Measurements from ENCODE around the gene ARHGAP25. TPM values are rescaled to one million over a fixed set of nuclear protein-coding genes. Genes with fewer than 3 reads are reported as not detected.

ARHGAP25 gene
- total RNA-seq, 2 experiments from 2014 or later, result 79.8 to 87.7 TPM

DNA sequence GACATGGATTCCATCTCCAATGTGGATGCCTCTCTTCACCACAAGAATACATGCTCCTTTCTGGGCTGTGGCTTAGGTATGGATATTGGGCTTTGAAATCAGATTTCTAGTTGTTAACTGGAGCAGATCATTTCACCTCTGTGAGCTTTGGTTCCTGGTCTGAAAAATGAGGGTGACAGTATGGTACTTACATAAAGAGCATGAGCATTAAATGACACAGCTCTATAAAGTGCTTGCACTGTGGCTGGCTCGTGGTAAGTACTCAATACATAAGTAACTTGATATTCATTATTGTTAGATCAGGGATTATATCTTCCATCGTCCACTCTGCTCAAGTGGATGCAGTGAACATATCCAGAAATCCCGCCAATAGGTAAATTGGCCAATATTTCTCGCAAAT, 33.4 kb downstream of the ARHGAP25 start:
- ChIA-PET POLR2A (interaction anchor here (0.6 to 3.7 kb wide), 7 partner anchors 16 to 52 kb away, joined by 3 to 47 read pairs (median 5); partner anchors contain the start of gene ARHGAP25), CTCF (interaction anchor here (0.7 to 8.0 kb wide), 11 partner anchors 8 to 142 kb away, joined by 3 to 161 read pairs (median 4); partner anchors contain the start of gene ARHGAP25)
- Mint-ChIP-seq H3K9me3 (no peaks in the 10 kb centered on the region), H3K4me1 (ENCODE audit: low read depth) (peaks cover 98% of the 10 kb centered on the region), H3K27ac (peak overlapping the region; percentile 98), H3K27me3 (no peaks in the 10 kb centered on the region), H3K4me3 (peak overlapping the region; percentile 76), H3K36me3 (peaks cover 13% of the 10 kb centered on the region)
- intact Hi-C loops (cut with micrococcal nuclease), result loop anchor here (5.0 kb wide), 2 partner anchors 116 to 381 kb away; no protein-coding TSS in a partner anchor
- no peak for DNase-seq

DNA sequence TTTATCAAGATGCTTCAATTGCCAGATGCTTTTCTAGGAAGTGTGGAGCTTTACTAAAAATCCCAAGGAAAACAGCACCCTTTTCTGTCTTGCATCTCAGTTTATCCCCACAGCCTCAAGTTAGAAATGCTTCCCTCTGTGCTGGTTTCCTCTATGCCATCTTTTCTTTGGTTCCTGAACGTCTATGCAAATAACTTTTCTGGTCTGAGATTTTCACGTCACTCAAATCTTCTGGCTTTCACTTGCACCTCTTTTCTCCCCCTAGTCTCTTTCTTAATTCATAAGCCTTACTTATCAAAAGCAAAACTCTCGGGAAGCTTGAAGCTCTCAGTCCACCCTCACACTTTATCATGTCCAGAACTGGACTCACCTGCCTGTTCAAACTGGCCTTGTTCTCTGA, 33.9 kb downstream of the ARHGAP25 start:
- Mint-ChIP-seq H3K4me1 (ENCODE audit: low read depth) (peaks cover 99% of the 10 kb centered on the region), H3K36me3 (peaks cover 13% of the 10 kb centered on the region), H3K4me3 (peak overlapping the region; percentile 4), H3K27me3 (no peaks in the 10 kb centered on the region), H3K27ac (peak overlapping the region; percentile 98), H3K9me3 (no peaks in the 10 kb centered on the region)
- POLR2A ChIA-PET, result interaction anchor here (1.0 to 3.7 kb wide), 5 partner anchors 17 to 52 kb away, joined by 4 to 47 read pairs (median 8); partner anchors contain the start of gene ARHGAP25
- DNase-seq, result no peak
- CTCF ChIA-PET, result interaction anchor here (1.2 to 8.0 kb wide), 6 partner anchors 18 to 71 kb away, joined by 4 to 161 read pairs (median 6); partner anchors contain the start of gene ARHGAP25
- intact Hi-C loops (cut with micrococcal nuclease), result loop anchor here (5.0 kb wide), 2 partner anchors 116 to 381 kb away; no protein-coding TSS in a partner anchor

DNA sequence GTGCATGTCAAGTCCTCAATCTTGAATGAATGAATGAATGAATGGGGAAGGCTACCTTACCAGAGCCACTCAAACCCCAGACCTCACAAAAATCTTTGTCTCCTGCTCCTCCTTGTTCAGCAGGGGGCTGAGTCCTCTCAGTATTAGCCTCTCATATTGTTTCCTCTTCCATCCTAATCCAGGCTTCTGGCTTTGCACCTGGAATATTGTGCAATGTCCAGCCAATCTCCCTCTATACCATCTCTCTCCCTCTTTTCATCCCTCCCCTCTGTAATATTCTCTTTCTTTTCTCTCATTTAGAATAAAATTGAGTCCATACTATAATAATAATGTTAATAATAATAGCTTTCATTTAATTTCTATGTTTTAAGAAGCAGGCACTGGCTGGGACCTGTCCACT, 34.3 kb downstream of the ARHGAP25 start:
- Mint-ChIP-seq H3K27me3 (no peaks in the 10 kb centered on the region), H3K4me1 (ENCODE audit: low read depth) (peaks cover 99% of the 10 kb centered on the region), H3K4me3 (peak overlapping the region; percentile 4), H3K36me3 (peaks cover 13% of the 10 kb centered on the region), H3K9me3 (no peaks in the 10 kb centered on the region), H3K27ac (peak overlapping the region; percentile 98)
- no peak for DNase-seq
- CTCF ChIA-PET, result interaction anchor here (1.2 to 8.0 kb wide), 4 partner anchors 18 to 70 kb away, joined by 4 to 161 read pairs (median 6); partner anchors contain the start of gene ARHGAP25
- intact Hi-C loops (cut with micrococcal nuclease), result loop anchor here (5.0 kb wide), 2 partner anchors 117 to 382 kb away; no protein-coding TSS in a partner anchor
- POLR2A ChIA-PET, result interaction anchor here (2.2 to 3.7 kb wide), 2 partner anchors 29 to 35 kb away, joined by 10 to 47 read pairs; partner anchors contain the start of gene ARHGAP25

DNA sequence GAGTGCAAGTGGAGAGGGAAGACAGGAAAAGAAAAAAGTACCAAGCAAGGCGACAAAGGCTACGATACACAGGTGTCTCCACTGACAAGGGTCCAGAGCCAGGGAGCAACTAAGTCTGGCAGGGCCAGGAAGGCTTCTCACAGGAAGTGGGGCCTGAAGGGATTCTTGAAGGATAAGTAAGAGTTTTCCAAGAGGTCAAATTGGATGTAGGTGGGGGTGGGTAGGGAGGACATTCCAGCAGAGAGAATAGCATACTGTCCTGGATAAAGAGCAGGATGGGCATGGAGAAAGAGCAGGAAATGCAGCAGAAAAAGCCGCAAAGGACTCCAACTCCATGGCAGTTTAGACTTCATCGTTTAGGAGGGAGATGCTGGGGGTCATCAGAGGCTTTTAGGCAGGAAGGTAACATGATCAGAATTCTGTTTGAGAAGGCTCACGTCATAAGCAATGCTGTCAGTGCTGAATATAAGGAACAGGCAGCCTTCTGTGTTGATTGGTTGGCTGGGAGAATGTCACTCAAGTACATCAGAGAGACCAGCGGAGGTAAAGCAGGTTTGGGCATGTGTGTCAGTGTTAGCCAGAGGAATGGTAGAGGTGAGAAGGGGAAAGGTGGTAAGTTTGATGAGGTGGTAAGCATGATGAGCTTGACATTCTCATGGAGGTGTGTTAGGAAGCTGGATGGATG, 35.1 kb downstream of the ARHGAP25 start:
- intact Hi-C loops (cut with micrococcal nuclease), result loop anchor here (1.0 to 10.0 kb wide), 8 partner anchors 20 to 515 kb away; partner anchors contain the start of gene PPP3R1
- H3K4me3 Mint-ChIP-seq, result peak overlapping the region; percentile 53
- H3K9me3 Mint-ChIP-seq, result no peaks in the 10 kb centered on the region
- H3K27me3 Mint-ChIP-seq, result no peaks in the 10 kb centered on the region
- DNase-seq, result no peak
- CTCF ChIA-PET, result interaction anchor here (0.7 to 8.0 kb wide), 11 partner anchors 10 to 306 kb away, joined by 3 to 65 read pairs (median 4); no protein-coding TSS in a partner anchor
- H3K4me1 Mint-ChIP-seq (ENCODE audit: low read depth), result peaks cover 98% of the 10 kb centered on the region
- peaks cover 14% of the 10 kb centered on the region for H3K36me3 Mint-ChIP-seq
- POLR2A ChIA-PET, result interaction anchor here (0.6 to 2.8 kb wide), 9 partner anchors 12 to 138 kb away, joined by 3 to 11 read pairs (median 4); partner anchors contain the start of gene ARHGAP25
- H3K27ac Mint-ChIP-seq, result peak overlapping the region; percentile 87

DNA sequence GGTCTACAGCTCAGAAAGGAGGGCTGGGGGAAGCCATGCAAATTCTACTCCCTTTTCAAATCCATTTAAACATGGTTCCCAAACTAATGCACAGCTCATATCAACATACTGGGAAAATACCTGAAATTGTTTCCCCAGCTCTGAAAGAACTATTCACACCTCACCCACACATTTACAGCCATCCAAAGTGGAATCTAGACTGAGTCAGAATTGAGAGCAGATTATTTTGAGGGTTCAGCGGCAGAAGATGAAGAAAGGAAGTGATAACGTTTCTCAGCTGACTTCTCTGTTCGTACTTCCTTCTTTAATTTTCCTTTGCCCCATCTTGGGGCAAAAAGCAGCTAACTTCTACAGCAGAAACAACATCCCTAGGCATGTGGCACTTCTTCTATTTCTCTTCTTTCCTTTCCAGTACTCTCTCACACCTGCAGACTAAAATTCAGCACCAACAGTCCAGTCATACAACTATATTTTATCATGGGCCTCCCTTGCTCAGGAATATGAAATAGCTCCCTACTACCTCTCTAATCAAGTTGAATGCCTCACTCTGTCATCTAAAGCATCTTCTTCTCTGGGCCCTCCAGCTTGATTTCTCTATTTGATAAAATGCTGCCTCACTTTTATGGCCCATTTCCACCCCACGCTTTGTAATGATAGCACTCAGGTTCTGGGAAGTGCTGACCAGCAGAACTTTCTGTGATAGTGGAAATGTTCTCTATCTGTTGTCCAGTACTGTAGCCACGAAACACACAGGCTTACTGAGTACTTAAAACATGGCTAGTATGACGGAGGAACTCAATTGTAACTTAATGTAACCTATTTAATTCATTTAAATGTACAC, 35.9 kb downstream of the ARHGAP25 start:
- CTCF ChIA-PET, result interaction anchor here (0.7 to 8.0 kb wide), 16 partner anchors 9 to 307 kb away, joined by 3 to 65 read pairs (median 3); partner anchors contain the start of gene ARHGAP25
- Mint-ChIP-seq H3K4me3 (peak overlapping the region; percentile 53), H3K4me1 (ENCODE audit: low read depth) (peaks cover 98% of the 10 kb centered on the region), H3K27me3 (no peaks in the 10 kb centered on the region), H3K9me3 (no peaks in the 10 kb centered on the region), H3K27ac (peak overlapping the region; percentile 87), H3K36me3 (peaks cover 19% of the 10 kb centered on the region)
- intact Hi-C loops (cut with micrococcal nuclease), result loop anchor here (1.0 to 10.0 kb wide), 7 partner anchors 19 to 516 kb away; partner anchors contain the start of gene PPP3R1
- no peak for DNase-seq
- POLR2A ChIA-PET, result interaction anchor here (0.6 to 2.8 kb wide), 11 partner anchors 11 to 138 kb away, joined by 3 to 11 read pairs (median 4); partner anchors contain the start of gene ARHGAP25

DNA sequence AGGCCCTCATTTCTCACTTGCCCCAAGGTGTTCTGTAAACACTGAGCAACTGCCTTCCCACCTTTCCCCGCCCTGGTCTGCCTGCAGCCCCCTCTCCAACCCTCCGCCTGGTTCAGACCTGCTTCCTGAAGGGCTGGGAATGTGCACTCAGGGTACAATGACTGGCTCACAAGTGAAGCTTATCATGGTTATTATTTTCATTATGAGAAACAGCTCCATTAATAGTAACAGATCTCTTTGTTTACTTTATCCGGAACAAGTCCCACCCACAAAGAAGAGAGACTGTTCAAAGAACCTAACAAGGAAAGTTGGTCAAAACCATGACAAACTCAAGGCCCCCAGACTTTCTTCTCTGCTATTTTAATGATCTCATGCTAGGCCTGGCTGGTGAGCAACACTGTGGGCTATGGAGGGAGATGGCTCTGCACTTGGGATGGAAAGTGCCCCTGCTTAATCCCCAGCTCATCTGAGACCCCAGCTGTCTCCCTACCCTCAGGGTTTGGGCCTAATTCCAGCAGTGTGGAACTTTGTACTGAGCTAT, 36.7 kb downstream of the ARHGAP25 start:
- H3K4me1 Mint-ChIP-seq (ENCODE audit: low read depth), result peaks cover 98% of the 10 kb centered on the region
- no peaks in the 10 kb centered on the region for H3K27me3 Mint-ChIP-seq
- ChIA-PET POLR2A (interaction anchor here (0.5 to 2.8 kb wide), 10 partner anchors 9 to 306 kb away, joined by 3 to 11 read pairs (median 4); partner anchors contain the start of gene ARHGAP25), CTCF (interaction anchor here (0.8 to 8.0 kb wide), 10 partner anchors 9 to 162 kb away, joined by 3 to 65 read pairs (median 4); partner anchors contain the start of gene ARHGAP25)
- peaks cover 26% of the 10 kb centered on the region for H3K36me3 Mint-ChIP-seq
- intact Hi-C loops (cut with micrococcal nuclease), result loop anchor here (1.0 to 10.0 kb wide), 2 partner anchors 54 to 516 kb away; partner anchors contain the start of gene PPP3R1
- peak overlapping the region; percentile 87 for H3K27ac Mint-ChIP-seq
- H3K4me3 Mint-ChIP-seq, result peak overlapping the region; percentile 33
- no peak for DNase-seq
- H3K9me3 Mint-ChIP-seq, result no peaks in the 10 kb centered on the region

DNA sequence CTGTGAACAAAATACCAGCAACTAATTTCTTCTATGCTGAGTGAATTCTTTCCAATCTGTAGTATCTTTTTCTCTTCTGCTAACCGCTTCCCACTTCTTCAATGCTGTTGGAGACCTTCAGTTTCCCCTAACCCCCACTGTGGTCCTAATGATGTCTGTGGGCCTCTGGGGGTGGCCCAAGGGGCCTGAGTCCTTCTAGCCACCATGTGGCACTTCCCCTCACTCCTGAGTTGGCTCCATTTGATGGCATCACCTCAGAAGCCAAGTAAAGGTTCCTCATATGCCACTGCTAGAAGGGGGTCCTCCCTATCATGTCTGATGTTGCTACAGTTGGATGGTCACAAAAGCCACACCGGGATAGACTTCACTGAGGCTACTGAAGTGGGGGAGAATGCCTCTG, 37.5 kb downstream of the ARHGAP25 start:
- ChIA-PET CTCF (interaction anchor here (1.1 to 8.0 kb wide), 4 partner anchors 10 to 35 kb away, joined by 3 to 65 read pairs (median 4); no protein-coding TSS in a partner anchor), POLR2A (interaction anchor here (1.1 to 2.8 kb wide), 3 partner anchors 9 to 34 kb away, joined by 4 to 11 read pairs (median 7); no protein-coding TSS in a partner anchor)
- Mint-ChIP-seq H3K27me3 (no peaks in the 10 kb centered on the region), H3K36me3 (peaks cover 33% of the 10 kb centered on the region), H3K4me1 (ENCODE audit: low read depth) (peaks cover 98% of the 10 kb centered on the region), H3K4me3 (no peak overlapping the region), H3K9me3 (no peaks in the 10 kb centered on the region), H3K27ac (peak overlapping the region; percentile 87)
- intact Hi-C loops (cut with micrococcal nuclease), result loop anchor here (10.0 kb wide), 1 partner anchor 517 kb away; the partner anchor contains the start of gene PPP3R1
- no peak for DNase-seq

DNA sequence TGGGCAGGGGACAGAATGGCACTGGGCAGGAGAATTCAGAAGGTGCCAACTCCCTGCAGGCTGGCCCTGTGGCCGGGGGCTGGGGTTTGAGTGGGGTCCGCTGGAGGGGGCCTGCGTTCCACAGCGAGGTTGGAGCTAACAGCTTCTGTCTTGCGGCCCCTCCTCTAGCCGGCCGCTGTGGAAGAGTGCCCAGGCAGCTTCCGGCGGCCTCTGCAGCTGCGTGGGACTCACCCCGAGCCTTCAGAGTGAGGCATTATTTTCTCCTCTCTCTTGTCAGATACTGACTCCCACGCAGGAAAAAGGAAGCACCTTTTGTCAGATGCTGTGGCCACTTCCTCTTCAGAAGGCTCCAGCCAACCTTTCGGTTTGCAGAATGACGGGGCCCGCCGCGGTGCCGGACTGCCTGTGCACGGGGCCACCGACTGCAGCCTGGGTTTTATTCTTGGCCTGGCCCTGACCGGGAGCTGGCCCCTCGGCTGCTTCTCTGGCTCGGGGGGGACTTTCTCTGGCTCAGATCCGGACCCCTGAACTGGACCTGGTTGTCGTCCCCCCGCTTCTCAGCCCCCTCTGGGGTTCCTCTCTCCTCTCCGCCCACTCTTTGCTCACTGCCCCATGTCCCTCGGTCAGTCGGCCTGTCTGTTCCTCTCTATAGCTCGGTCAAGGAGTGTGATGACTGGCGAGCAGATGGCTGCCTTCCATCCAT, 40.1 kb downstream of the ARHGAP25 start:
- ChIA-PET CTCF (interaction anchor here (0.7 to 8.0 kb wide), 8 partner anchors 10 to 150 kb away, joined by 3 to 65 read pairs (median 5); no protein-coding TSS in a partner anchor), POLR2A (interaction anchor here (1.7 to 1.8 kb wide), 2 partner anchors 10 to 30 kb away, joined by 5 to 13 read pairs; no protein-coding TSS in a partner anchor)
- peak overlapping the region; percentile 85 for H3K27ac Mint-ChIP-seq
- H3K36me3 Mint-ChIP-seq, result peaks cover 37% of the 10 kb centered on the region
- H3K9me3 Mint-ChIP-seq, result no peaks in the 10 kb centered on the region
- H3K27me3 Mint-ChIP-seq, result no peaks in the 10 kb centered on the region
- peak; percentile 83 for DNase-seq
- intact Hi-C loops (cut with micrococcal nuclease), result loop anchor here (1.0 to 10.0 kb wide), 3 partner anchors 12 to 520 kb away; partner anchors contain the start of gene PPP3R1
- peaks cover 87% of the 10 kb centered on the region for H3K4me1 Mint-ChIP-seq (ENCODE audit: low read depth)
- H3K4me3 Mint-ChIP-seq, result peak overlapping the region; percentile 65

DNA sequence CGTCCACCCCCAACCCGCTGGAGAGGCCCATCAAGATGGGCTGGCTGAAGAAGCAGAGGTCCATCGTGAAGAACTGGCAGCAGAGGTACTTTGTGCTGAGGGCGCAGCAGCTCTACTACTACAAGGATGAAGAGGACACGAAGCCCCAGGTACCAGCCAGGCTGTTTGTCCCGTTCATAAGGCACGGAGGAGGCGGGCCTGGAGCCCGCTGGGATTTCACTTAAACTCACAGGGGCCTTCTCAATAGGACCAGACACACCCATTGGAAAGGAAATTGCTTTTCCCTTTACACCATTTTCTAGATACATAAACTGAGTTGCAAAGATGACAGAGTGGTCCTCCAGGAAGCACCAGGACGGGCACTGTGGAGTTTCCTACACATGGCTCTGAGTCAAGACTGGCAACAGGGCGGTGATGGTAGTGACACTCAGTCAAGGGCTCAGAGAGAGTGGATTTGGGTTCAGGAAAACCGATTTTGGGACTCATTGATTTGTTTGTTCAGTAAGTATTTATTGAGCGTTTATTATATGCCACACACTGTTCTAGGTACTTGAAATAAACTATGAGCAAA, 40.7 kb downstream of the ARHGAP25 start:
- no peaks in the 10 kb centered on the region for H3K9me3 Mint-ChIP-seq
- H3K27me3 Mint-ChIP-seq, result no peaks in the 10 kb centered on the region
- peaks cover 84% of the 10 kb centered on the region for H3K4me1 Mint-ChIP-seq (ENCODE audit: low read depth)
- H3K36me3 Mint-ChIP-seq, result peaks cover 39% of the 10 kb centered on the region
- intact Hi-C loops (cut with micrococcal nuclease), result loop anchor here (1.0 to 10.0 kb wide), 3 partner anchors 13 to 521 kb away; partner anchors contain the start of gene PPP3R1
- H3K27ac Mint-ChIP-seq, result peak overlapping the region; percentile 85
- peak overlapping the region; percentile 65 for H3K4me3 Mint-ChIP-seq
- ChIA-PET POLR2A (interaction anchor here (1.8 kb wide), 1 partner anchor 11 kb away, joined by 5 read pairs; no protein-coding TSS in a partner anchor), CTCF (interaction anchor here (0.7 to 8.0 kb wide), 11 partner anchors 8 to 149 kb away, joined by 3 to 65 read pairs (median 5); no protein-coding TSS in a partner anchor)
- DNase-seq, result no peak
